K562 (cell line): ENCODE results near the gene PCED1B. TPM values are rescaled to one million over a fixed set of nuclear protein-coding genes. Genes with fewer than 3 reads are reported as not detected.
A peak's percentile ranks its signal among the peaks of the same experiment; 100 is the strongest.

Source experiments
- MYNN ChIP-seq, 2 experiments: sonication (generic); formaldehyde crosslinking in 1 of 2; IDR thresholded peaks; 2 replicates each; pipeline versions ENCODE4 v1.5.0 to v1.6.1; 2016 to 2020; ENCODE audit warnings: antibody characterized with exemption in 1 of 2, missing genetic modification reagents in 1 of 2
- NFE2 ChIP-seq: IDR thresholded peaks from 2 replicates; pipeline ENCODE4 v1.6.1; 2014; ENCODE audit warnings: antibody characterized with exemption, low read depth
- NR0B1 ChIP-seq: fragments of 450-650 bp; IDR thresholded peaks from one replicate; pipeline ENCODE4 v1.6.1; 2018; ENCODE audit warnings: mild to moderate bottlenecking, moderate library complexity; ENCODE audit not compliant: partially characterized antibody
- NR1H2 ChIP-seq: sonication (generic); formaldehyde crosslinking; IDR thresholded peaks from 2 replicates; pipeline ENCODE4 v1.4.0; 2020; ENCODE audit warnings: mild to moderate bottlenecking, missing genetic modification reagents
- RFX7 ChIP-seq: fragments of 250-450 bp; sonication (Bioruptor Pico); IDR thresholded peaks from 2 replicates; pipeline ENCODE4 v1.5.1; 2021; ENCODE audit warnings: mild to moderate bottlenecking
- SETDB1 ChIP-seq: IDR thresholded peaks from one replicate; pipeline ENCODE4 v1.6.1; 2012; ENCODE audit warnings: low read length, control low read depth, inconsistent platforms
- STAT6 ChIP-seq: sonication (generic); formaldehyde crosslinking; IDR thresholded peaks from 2 replicates; pipeline ENCODE4 v1.8.1; 2023; ENCODE audit warnings: mild to moderate bottlenecking, missing genetic modification reagents
- ZC3H8 ChIP-seq: fragments of 450-650 bp; IDR thresholded peaks from 2 replicates; pipeline ENCODE4 v1.6.1; 2017
- ZFP30 ChIP-seq: fragments of 250-450 bp; sonication (Bioruptor Pico); IDR thresholded peaks from 2 replicates; pipeline ENCODE4 v1.8.0; 2022; ENCODE audit warnings: moderate library complexity, mild to moderate bottlenecking, inconsistent platforms, borderline replicate concordance
- ZNF174 ChIP-seq: fragments of 250-450 bp; sonication (Bioruptor Pico); IDR thresholded peaks from 2 replicates; pipeline ENCODE4 v1.4.0; 2020; ENCODE audit warnings: mild to moderate bottlenecking
- ZNF431 ChIP-seq: sonication (generic); formaldehyde crosslinking; IDR thresholded peaks from 2 replicates; pipeline ENCODE4 v1.8.0; 2022; ENCODE audit warnings: mild to moderate bottlenecking, missing genetic modification reagents
- ZNF707 ChIP-seq: fragments of 250-450 bp; sonication (Bioruptor Pico); conservative IDR thresholded peaks from 2 replicates; pipeline ENCODE4 v1.8.0; 2022; ENCODE audit warnings: inconsistent platforms, mild to moderate bottlenecking, moderate library complexity
- polyA plus RNA-seq, 8 experiments: library from polyadenylated mRNA; depleted of rRNA in 4 of 8; stranded (reverse) in 5 of 8; unstranded in 3 of 8; fragments of >200 nt; fragmentation: Nextera tagmentation in 2 of 8; fragmentation: Illumina TruSeq in 1 of 8; extraction: Ambion mirVana in 2 of 8; extraction: Trizol in 1 of 8; gene quantifications; 2 replicates each; pipeline versions ENCODE4 v1.2.1 to v1.2.3, GENCODE V29; 2011 to 2014; ENCODE audit warnings: inconsistent platforms in 1 of 8, missing spikeins in 1 of 8
- total RNA-seq, 7 experiments: library from RNA; depleted of rRNA in 6 of 7; stranded (reverse); fragments of >200 nt in 6 of 7; fragmentation: Illumina TruSeq in 2 of 7; extraction: Trizol in 2 of 7; gene quantifications; 2 replicates each; pipeline versions ENCODE4 v1.2.1 to v1.2.3, GENCODE V29; 2011 to 2021; ENCODE audit warnings: low replicate concordance in 1 of 7
- TF ChIP-seq, protein P1 (sequence below): fragments of 450-650 bp; IDR thresholded peaks from 2 replicates; pipeline ENCODE4 v1.6.1; 2016; ENCODE audit warnings: mild to moderate bottlenecking, moderate library complexity

Gene PCED1B
- total and polyA plus RNA-seq, 9 of the 15 experiments (the other 6 are each of a cell fraction or from before 2014, with no cell fraction given) = 1.2 to 9.3 (median 2.5) TPM

GRCh38 chr12:47276621-47277309 lies 197.3 kb downstream of the PCED1B start (continued):
- TF ChIP-seq STAT6 (CRISPR knock-in tag) (no peak), NFE2 (no peak), ZNF174 (CRISPR knock-in tag) (no peak), NR0B1 (no peak), ZNF431 (CRISPR knock-in tag) (no peak), RFX7 (CRISPR knock-in tag) (no peak), ZC3H8 (no peak), ZFP30 (no peak), MYNN (IDR thresholded peaks at IDR 0.05) (no peak), MYNN (CRISPR knock-in tag; IDR thresholded peaks at IDR 0.05) (no peak), SETDB1 (no peak), ZNF707 (CRISPR knock-in tag) (no peak), NR1H2 (CRISPR knock-in tag) (no peak)
- TF ChIP-seq, protein P1, sequence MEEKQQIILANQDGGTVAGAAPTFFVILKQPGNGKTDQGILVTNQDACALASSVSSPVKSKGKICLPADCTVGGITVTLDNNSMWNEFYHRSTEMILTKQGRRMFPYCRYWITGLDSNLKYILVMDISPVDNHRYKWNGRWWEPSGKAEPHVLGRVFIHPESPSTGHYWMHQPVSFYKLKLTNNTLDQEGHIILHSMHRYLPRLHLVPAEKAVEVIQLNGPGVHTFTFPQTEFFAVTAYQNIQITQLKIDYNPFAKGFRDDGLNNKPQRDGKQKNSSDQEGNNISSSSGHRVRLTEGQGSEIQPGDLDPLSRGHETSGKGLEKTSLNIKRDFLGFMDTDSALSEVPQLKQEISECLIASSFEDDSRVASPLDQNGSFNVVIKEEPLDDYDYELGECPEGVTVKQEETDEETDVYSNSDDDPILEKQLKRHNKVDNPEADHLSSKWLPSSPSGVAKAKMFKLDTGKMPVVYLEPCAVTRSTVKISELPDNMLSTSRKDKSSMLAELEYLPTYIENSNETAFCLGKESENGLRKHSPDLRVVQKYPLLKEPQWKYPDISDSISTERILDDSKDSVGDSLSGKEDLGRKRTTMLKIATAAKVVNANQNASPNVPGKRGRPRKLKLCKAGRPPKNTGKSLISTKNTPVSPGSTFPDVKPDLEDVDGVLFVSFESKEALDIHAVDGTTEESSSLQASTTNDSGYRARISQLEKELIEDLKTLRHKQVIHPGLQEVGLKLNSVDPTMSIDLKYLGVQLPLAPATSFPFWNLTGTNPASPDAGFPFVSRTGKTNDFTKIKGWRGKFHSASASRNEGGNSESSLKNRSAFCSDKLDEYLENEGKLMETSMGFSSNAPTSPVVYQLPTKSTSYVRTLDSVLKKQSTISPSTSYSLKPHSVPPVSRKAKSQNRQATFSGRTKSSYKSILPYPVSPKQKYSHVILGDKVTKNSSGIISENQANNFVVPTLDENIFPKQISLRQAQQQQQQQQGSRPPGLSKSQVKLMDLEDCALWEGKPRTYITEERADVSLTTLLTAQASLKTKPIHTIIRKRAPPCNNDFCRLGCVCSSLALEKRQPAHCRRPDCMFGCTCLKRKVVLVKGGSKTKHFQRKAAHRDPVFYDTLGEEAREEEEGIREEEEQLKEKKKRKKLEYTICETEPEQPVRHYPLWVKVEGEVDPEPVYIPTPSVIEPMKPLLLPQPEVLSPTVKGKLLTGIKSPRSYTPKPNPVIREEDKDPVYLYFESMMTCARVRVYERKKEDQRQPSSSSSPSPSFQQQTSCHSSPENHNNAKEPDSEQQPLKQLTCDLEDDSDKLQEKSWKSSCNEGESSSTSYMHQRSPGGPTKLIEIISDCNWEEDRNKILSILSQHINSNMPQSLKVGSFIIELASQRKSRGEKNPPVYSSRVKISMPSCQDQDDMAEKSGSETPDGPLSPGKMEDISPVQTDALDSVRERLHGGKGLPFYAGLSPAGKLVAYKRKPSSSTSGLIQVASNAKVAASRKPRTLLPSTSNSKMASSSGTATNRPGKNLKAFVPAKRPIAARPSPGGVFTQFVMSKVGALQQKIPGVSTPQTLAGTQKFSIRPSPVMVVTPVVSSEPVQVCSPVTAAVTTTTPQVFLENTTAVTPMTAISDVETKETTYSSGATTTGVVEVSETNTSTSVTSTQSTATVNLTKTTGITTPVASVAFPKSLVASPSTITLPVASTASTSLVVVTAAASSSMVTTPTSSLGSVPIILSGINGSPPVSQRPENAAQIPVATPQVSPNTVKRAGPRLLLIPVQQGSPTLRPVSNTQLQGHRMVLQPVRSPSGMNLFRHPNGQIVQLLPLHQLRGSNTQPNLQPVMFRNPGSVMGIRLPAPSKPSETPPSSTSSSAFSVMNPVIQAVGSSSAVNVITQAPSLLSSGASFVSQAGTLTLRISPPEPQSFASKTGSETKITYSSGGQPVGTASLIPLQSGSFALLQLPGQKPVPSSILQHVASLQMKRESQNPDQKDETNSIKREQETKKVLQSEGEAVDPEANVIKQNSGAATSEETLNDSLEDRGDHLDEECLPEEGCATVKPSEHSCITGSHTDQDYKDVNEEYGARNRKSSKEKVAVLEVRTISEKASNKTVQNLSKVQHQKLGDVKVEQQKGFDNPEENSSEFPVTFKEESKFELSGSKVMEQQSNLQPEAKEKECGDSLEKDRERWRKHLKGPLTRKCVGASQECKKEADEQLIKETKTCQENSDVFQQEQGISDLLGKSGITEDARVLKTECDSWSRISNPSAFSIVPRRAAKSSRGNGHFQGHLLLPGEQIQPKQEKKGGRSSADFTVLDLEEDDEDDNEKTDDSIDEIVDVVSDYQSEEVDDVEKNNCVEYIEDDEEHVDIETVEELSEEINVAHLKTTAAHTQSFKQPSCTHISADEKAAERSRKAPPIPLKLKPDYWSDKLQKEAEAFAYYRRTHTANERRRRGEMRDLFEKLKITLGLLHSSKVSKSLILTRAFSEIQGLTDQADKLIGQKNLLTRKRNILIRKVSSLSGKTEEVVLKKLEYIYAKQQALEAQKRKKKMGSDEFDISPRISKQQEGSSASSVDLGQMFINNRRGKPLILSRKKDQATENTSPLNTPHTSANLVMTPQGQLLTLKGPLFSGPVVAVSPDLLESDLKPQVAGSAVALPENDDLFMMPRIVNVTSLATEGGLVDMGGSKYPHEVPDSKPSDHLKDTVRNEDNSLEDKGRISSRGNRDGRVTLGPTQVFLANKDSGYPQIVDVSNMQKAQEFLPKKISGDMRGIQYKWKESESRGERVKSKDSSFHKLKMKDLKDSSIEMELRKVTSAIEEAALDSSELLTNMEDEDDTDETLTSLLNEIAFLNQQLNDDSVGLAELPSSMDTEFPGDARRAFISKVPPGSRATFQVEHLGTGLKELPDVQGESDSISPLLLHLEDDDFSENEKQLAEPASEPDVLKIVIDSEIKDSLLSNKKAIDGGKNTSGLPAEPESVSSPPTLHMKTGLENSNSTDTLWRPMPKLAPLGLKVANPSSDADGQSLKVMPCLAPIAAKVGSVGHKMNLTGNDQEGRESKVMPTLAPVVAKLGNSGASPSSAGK = peak; percentile 18; the same call in 1 of the 2 replicates
